ENCODE results near the gene RTKN.

The RTKN gene

DNA sequence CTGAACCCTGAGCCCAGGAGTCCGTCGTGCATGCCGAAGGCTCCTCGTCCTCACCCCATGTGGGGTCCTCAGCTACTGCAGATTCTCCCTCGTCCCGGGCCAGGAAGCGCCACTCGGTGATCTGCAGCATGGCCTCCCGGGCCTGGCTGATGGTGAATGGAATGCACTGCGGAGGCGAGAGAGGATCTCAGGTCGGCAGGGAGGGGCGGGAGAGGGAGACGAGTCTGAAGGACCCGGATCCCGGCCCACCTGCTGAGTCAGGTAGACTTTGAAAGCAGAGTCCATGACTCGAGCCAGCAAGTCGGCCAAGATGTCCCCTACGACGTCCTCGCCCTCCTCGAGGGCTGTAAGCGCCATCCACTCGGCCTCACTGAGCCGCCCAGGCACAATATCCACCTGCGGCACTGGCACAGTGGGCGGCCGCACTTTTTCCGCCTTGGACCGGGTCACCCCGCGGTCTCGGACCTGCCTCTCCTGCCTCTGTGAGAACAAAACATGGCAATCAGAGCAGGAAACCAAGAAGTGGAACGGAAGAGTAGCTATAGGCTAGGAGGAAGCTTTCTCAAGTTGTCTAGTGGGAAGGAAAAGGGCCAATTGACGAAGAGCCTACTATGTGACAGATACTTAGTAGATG is 25.9 kb downstream of the RTKN start:
- no peak for DNase-seq

- no peak for DNase-seq
Observed at GRCh38 chr2:74414881-74415761, 26.6 kb downstream of the RTKN start.

DNA sequence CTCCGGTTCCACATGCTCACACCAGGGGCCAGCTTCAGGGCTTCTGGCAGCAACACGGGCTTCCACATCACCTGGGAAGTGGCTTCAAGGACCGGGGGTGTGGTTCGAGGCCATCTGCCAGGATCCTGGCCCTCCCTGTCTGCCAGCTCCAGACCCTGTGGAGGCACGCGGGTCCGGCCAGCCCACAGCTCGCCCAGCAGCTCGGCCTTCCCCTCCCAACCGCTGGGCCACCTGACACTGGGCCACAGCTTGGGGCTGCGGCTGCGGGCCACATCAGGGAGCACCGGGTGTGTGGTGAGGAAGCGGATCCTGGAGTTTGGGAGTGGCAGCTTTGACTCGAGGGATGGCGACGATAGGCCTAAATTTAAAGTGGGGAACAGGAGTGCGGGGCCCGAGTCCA is 27.3 kb downstream of the RTKN start:
- DNase-seq: no peak

DNA sequence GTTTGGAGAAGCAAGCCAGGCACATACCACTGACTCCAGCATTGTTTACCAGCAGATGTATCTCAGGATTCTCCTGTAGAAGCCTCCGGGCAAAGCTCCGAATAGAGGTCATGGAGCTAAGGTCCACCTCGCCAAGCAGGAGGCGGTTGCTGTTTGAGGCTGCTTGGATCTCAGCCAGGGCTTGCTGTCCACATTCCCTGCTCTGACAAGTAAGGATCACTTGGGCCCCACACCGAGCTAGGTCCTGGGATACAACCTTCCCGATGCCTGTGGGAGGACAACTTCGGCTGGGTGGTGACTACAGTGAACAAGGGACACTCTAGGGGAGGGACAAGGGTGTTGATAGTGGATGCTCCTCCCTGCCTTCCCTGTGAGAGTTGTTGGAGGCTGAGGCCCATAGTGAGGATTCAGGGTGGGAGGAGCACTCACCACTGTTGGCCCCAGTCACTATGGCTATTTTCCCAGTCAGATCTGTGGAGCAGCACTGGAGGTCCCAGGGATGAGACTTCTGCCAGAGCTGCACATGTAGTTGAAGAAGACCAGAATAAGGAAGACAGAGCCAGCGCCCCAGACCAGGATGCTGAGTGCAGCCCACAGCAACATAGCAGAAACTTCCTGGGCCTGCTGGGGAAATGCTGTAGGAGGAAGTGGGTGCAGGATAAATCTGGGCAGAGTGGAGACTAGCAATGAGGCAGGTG is 28.6 kb downstream of the RTKN start:
- DNase-seq: no peak

DNA sequence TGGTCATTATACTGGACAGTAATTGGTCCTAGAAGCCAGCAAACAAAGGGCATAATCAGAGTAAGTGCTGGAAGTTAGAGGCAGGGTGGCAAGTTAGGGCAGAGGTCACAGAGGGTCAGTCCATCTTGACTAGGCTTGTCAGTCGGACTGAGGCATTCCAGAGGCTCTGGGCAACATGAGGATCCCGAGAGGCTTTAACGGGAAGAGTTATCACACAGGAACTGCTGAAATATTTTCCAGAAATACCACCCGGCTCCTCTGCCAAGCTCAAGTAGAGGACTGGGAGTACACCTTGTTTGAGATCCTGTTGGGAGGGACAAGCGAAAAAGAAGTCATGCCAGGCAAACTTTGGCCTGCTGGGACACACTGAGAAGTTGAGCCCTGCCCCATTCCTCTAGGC is 34.1 kb downstream of the RTKN start:
- no peak for DNase-seq

DNA sequence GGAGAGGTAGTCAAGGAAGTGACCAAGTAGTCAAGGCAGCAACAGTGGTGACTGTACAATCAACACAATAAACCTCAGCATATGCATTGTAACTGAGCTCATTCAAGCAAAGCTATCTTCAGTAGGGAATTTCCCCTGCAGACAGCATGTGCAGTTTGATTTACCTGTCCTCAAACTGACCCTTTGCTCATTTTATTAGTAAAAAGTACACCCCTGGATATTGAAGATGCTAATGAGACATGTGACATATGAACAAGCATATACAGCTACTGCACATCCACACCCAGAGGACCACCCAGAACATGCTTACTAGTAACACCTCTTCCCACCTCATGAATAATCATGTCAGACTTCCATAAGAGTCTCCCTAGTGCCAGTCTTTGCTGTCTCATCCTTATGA is 35.7 kb downstream of the RTKN start:
- DNase-seq: peak; percentile 87

DNA sequence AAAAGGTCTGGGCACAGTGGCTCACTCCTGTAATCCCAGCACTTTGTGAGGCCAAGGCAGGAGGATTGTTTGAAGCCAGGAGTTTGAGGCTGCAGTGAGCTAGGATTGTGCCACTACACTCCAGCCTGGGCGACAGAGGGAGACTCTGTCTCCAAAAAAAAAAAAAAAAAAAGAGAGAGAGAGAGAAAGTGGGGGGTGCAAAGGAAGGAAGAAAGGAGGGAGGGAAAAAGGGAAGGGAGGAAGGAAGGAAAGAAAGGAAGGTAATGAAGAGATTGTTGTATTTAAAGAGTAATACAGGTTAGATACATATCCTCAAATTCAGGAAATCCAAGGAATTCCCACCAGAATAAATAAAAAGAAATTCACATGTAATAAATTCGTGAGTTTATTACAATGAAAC is 39.8 kb downstream of the RTKN start:
- DNase-seq: no peak

- DNase-seq: no peak
Observed at GRCh38 chr2:74399785-74400184, 42.0 kb downstream of the RTKN start.

DNA sequence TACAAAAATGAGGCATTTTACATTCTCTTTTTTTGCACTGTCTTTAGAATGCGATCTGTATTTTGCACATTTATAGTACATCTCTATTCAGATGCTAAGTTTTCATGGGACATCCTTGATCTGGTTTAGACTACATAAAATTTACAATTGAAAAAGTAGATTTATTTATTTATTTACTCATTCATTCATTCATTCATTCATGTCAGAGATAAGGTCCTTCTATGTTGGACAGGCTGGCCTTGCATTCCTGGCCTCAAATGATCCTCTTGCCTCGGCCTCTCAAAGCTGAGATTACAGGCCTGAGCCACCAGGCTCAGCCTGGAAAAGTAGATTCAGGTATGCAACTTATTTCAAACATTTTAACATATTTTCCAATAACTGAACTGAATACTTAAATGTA is 45.6 kb downstream of the RTKN start:
- no peak for DNase-seq

GRCh38 chr2:74393525-74393924 is 48.2 kb downstream of the RTKN start:
- no peak for DNase-seq

GRCh38 chr2:74392449-74392743 is 49.3 kb downstream of the RTKN start:
- no peak for DNase-seq

GRCh38 chr2:74391580-74392448 is 49.9 kb downstream of the RTKN start:
- peak; percentile 88 for DNase-seq

DNA sequence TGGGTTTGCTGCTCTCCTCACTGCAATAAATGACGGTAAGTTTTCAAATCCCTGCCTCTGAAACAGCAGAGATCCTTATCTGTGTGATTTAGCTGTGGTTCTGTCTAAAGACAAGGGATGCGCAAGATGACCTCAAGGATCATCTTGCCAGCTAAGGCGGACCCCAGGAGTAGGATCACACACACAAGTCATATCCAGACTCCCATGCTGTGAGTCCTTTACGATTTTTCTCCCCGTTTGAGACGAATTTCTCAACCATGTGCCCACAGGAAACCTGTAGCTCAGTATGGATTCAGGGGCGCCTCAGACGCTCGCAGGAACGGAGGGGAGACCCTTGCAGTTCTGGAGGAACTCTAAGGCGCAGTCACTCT is 50.5 kb downstream of the RTKN start:
- DNase-seq: no peak

GRCh38 chr2:74390606-74391005 is 51.1 kb downstream of the RTKN start:
- no peak for DNase-seq

DNA sequence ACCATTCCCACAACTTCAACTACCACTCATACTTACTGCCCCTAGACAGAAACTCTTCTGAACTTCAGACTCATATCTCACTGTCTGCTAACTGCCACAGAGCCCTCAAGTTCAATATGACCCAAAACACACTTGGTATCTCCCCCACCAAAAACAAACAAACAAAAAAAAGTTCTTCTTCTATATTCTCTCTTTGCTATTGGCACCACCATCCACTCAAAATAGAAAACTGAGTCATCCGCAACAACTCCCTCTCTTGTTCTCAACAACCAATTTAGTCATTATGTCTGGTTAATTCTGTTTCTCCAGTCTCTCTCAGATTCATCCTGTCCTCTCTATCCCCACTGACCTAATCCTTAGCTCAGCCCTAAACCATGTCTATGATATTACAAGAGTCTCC is 54.4 kb downstream of the RTKN start:
- no peak for DNase-seq

DNA sequence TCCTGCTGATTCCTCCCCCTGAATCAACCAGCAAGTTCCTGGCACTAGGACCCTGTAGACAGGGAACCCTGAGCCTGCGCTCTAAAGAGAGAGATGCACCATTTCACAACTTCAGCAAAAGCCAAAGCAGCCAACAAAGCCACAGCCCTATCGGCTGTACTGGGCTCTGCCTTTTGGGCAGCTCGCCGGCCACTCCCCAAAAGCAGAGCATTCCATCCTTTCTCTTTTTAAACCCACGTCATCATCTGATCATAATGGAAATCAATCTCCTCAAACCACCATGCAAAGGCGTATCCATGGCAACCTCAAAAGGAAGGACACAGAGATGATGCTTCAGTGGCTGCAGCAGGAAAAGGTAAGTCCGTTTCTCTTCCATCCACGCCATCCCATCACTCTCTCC is 56.3 kb downstream of the RTKN start:
- DNase-seq: no peak

GRCh38 chr2:74384051-74384450 is 57.7 kb downstream of the RTKN start:
- no peak for DNase-seq

GRCh38 chr2:74383254-74383653 is 58.5 kb downstream of the RTKN start:
- DNase-seq: peak; percentile 65

DNA sequence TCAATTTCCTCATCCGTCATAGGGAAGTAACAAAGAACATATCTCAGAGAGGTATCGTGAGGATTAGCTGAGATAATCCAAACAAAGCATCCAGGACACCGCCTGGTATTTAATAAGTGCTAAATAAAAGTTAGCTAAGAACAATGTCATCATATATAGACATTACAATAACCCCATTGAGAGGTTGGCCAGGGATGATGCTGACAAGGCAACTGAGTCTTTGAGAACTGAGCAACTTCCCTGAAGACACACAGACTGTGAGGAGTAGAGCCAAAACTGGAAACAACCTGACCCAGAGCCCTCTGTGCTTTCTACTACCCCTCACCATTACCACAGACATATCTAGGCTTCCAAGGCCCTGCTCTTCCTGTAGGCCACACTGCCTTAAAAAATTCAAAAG is 60.0 kb downstream of the RTKN start:
- DNase-seq: no peak

DNA sequence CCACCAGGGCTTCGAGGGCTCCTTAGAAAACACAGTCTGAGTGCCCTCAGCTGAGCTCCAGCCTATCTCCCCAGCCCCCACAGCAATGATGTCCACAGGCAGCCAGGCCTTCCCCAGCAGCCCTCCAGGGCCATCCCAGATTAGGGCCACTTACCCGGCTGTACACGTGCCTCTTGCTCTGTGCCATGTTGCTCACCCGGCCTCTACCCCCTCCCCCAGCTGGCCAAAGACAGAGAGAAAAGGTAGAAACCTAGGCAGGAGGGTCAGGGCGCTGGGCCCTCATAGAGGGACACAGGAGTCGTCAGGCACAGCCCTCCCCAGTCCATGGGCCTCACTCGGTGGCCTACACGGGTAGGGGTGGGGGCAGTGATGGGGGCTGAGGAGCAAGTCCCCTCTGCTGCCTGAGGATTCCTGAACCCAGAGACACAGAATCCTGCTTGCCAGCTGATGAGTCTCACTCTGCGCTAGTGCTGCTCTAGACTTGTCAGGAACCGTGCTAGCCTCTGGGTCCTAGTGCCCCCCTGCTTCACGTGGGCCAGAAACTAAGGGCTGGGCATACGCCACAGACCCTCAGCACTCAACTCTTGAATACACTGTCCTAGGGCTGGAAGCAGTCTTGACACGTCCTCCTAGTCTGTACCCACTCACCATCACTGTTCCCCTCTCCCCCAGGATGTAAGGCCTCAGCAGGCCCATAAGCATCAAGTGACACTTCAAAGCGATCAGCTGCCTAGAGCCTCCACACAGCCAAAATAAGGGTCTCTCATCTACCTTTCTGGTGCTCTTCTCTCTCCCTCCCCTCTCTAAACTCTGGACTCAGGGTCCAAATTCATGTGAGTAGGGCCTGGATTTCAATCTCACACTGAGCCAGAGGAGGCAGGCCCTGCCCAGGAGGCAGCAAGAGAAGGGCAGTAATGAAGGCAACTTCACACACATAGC is 61.6 kb downstream of the RTKN start, which contains the start of gene DCTN1:
Gene DCTN1, minus strand, starts transcription at position 461 of the 939 bp plus-strand sequence. Its CDS starts 274 bp downstream, at position 187.
- peak; percentile 12 for DNase-seq

- DNase-seq: no peak
Observed at GRCh38 chr2:74378007-74378406, 63.7 kb downstream of the RTKN start.

- no peak for DNase-seq
Observed at GRCh38 chr2:74375838-74376237, 65.9 kb downstream of the RTKN start.

All from kidney glomerular epithelial cell (primary cell).